ENCODE data around the gene MEGF11. TPM values are rescaled to one million over a fixed set of nuclear protein-coding genes. Genes with fewer than 3 reads are reported as not detected.

MEGF11 gene
- total RNA-seq, 4 donors from 2014 or later, result 0.20 TPM; not detected in 3

DNA sequence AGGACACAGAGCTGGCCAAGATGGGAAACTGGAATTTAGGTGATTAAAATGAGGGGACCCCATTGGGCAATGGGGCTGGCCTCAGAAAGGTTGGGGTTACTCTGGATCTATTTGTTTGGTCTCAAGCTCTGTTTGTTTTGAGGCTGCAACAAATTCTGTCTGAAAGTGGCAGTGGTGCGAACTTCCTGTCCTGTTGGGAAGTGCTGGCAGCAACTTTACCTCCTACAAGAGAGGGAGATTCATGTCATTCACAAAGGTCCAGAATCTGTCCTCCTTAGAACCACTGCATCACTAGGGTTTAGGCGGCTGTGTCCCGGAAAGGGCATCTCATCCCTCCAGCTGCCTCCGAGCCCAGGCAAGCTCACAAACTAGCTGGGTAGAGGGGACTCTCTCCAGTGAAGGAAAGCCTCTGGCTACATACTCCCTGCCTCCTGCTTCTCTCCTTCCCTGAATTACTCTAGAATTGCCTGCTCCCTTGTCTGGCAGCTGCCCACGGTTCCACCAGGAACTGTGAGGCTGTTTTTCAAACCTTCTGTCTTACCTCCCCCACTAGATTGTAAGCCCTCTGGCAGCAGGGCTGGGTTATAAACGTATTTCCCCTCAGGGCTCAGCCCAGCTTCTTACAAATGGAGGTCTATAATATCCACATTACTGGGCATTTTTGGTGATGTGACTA lies 23.6 kb downstream of the MEGF11 start:
- no peak overlapping the region for H3K27ac ChIP-seq
- H3K36me3 ChIP-seq, result no peaks in the 10 kb centered on the region
- intact Hi-C loops (cut with DNase I), result no loop called here
- WGBS, 2 donors, result 54 to 84% methylated on average over 6 of the region's 6 CpGs
- TF ChIP-seq POLR2A (IDR thresholded peaks at IDR 0.05), result no peak
- TF ChIP-seq, protein P1, sequence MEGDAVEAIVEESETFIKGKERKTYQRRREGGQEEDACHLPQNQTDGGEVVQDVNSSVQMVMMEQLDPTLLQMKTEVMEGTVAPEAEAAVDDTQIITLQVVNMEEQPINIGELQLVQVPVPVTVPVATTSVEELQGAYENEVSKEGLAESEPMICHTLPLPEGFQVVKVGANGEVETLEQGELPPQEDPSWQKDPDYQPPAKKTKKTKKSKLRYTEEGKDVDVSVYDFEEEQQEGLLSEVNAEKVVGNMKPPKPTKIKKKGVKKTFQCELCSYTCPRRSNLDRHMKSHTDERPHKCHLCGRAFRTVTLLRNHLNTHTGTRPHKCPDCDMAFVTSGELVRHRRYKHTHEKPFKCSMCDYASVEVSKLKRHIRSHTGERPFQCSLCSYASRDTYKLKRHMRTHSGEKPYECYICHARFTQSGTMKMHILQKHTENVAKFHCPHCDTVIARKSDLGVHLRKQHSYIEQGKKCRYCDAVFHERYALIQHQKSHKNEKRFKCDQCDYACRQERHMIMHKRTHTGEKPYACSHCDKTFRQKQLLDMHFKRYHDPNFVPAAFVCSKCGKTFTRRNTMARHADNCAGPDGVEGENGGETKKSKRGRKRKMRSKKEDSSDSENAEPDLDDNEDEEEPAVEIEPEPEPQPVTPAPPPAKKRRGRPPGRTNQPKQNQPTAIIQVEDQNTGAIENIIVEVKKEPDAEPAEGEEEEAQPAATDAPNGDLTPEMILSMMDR (IDR thresholded peaks at IDR 0.05), result no peak
- H3K4me1 ChIP-seq, result no peaks in the 10 kb centered on the region
- H3K4me3 ChIP-seq (replicated peaks in 1 of 3), result no peak overlapping the region
- no peaks in the 10 kb centered on the region for H3K9me3 ChIP-seq
- no peaks in the 10 kb centered on the region for H3K27me3 ChIP-seq
- DNase-seq, result no peak

DNA sequence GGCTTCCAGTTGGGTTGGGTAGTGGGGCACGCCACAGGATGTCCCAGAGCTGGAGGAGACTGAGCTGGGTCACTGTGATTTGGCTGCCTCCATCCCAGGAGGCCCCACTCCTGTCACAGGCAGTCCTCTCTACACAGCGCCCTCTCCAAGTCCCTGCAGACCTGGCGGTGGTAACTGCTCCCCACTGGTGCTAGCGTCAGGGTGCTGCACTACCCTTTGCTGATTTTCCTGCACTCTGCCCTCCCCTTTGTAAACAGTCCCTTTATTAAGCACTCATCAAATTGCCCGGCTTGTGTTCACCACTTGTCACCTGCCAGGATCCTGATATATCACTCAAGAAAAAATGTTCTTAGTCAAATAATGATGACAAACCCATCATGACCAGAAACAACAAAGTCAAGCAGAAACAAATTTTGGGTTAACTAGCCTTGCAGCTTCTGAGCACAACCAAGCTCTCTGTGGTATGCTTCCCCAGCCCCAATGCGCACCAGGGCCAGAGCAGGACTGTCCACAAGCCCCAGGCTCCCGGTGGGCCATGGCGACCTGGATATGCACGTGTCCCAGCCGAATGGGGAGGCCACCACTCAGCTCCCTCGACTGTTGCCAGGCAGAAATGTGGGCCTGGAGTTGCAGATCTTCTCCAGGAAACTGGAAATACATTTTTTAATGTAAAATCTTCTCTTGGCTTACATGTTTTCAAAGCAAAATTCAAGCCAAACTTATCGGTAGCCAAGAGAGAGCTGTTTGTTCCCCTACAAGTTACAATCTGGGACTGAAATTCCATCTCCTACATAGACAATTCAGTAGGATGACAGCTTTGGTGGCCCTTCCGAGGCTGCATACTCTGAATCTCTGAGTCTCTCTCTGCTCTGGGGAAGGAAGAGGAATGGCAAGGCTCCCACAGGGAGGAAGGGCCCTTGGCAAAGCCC lies 24.5 kb downstream of the MEGF11 start:
- TF ChIP-seq, protein P1 (IDR thresholded peaks at IDR 0.05), result no peak
- no peak for TF ChIP-seq POLR2A (IDR thresholded peaks at IDR 0.05)
- no peaks in the 10 kb centered on the region for H3K27me3 ChIP-seq
- WGBS, 2 donors, result 87 to 90% methylated on average over 13 of the region's 13 CpGs
- intact Hi-C loops (cut with DNase I), result no loop called here
- H3K36me3 ChIP-seq, result no peaks in the 10 kb centered on the region
- no peak overlapping the region for H3K27ac ChIP-seq
- no peak for DNase-seq
- H3K9me3 ChIP-seq, result no peaks in the 10 kb centered on the region
- no peaks in the 10 kb centered on the region for H3K4me1 ChIP-seq
- no peak overlapping the region for H3K4me3 ChIP-seq (replicated peaks in 1 of 3)

- H3K27ac ChIP-seq, result no peak overlapping the region
- H3K9me3 ChIP-seq, result no peaks in the 10 kb centered on the region
- H3K4me1 ChIP-seq, result no peaks in the 10 kb centered on the region
- H3K36me3 ChIP-seq, result no peaks in the 10 kb centered on the region
- no peak for DNase-seq
- intact Hi-C loops (cut with DNase I), result no loop called here
- WGBS, 2 donors, result 79 to 88% methylated on average over 8 of the region's 8 CpGs
- TF ChIP-seq, protein P1 (IDR thresholded peaks at IDR 0.05), result no peak
- TF ChIP-seq POLR2A (IDR thresholded peaks at IDR 0.05), result no peak
- H3K4me3 ChIP-seq (replicated peaks in 1 of 3), result no peak overlapping the region
- no peaks in the 10 kb centered on the region for H3K27me3 ChIP-seq
Observed at GRCh38 chr15:66226736-66227135, 26.8 kb downstream of the MEGF11 start.

DNA sequence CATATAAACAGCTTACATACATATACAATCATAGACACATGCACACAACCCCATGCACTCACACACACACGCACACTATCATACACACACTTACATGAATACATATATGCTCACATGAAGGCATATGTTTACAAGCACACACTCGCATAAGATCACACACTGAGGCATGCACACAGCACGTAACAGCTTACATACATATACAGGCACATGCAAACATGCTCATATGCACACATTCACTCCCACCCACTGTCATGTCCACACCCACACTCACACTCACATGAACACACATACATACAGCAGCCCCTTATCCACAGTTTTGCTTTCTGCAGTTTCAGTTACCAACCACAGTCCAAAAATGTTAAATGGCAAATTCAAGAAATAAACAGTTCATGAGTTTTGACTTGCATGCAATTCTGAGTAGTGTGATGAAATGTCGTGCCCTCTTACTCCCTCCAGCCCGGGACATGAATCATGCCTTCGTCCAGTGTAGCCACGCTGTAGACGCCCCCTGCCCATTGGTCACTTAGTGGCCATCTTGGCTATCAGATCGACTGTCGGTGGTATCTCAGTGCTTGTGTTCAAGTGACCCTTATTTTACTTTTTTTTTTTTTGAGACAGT lies 27.8 kb downstream of the MEGF11 start:
- TF ChIP-seq POLR2A (IDR thresholded peaks at IDR 0.05), result no peak
- TF ChIP-seq, protein P1 (IDR thresholded peaks at IDR 0.05), result no peak

More for the DNA sequence above, 27.8 kb downstream of the MEGF11 start:
- H3K4me3 ChIP-seq (replicated peaks in 1 of 3), result no peak overlapping the region
- no peaks in the 10 kb centered on the region for H3K27me3 ChIP-seq
- intact Hi-C loops (cut with DNase I), result no loop called here
- no peaks in the 10 kb centered on the region for H3K36me3 ChIP-seq
- WGBS, 2 donors, result 83 to 88% methylated on average over 10 of the region's 10 CpGs
- DNase-seq, result no peak
- H3K4me1 ChIP-seq, result no peaks in the 10 kb centered on the region
- no peaks in the 10 kb centered on the region for H3K9me3 ChIP-seq
- H3K27ac ChIP-seq, result no peak overlapping the region
